ENCODE measurements around the gene HELT.

- TF ChIP-seq, protein P1, sequence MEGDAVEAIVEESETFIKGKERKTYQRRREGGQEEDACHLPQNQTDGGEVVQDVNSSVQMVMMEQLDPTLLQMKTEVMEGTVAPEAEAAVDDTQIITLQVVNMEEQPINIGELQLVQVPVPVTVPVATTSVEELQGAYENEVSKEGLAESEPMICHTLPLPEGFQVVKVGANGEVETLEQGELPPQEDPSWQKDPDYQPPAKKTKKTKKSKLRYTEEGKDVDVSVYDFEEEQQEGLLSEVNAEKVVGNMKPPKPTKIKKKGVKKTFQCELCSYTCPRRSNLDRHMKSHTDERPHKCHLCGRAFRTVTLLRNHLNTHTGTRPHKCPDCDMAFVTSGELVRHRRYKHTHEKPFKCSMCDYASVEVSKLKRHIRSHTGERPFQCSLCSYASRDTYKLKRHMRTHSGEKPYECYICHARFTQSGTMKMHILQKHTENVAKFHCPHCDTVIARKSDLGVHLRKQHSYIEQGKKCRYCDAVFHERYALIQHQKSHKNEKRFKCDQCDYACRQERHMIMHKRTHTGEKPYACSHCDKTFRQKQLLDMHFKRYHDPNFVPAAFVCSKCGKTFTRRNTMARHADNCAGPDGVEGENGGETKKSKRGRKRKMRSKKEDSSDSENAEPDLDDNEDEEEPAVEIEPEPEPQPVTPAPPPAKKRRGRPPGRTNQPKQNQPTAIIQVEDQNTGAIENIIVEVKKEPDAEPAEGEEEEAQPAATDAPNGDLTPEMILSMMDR (IDR thresholded peaks at IDR 0.05) = no peak
- no peak for TF ChIP-seq EZH2 (IDR thresholded peaks at IDR 0.05)
Observed at GRCh38 chr4:184977747-184978146, 40.5 kb upstream of the HELT start.

Data from neural progenitor cell (in vitro differentiated cells).